Dermis microvascular lymphatic vessel endothelial cell (primary cell): ENCODE measurements around the gene C3orf70. TPM values are rescaled to one million over a fixed set of nuclear protein-coding genes. Genes with fewer than 3 reads are reported as not detected.

ENCODE experiments used
- DNase-seq, 2 donors: peaks; one replicate each; pipeline versions ENCODE4 v3.0.0 to v3.0.0-alpha.2; 2010; ENCODE audit warnings: low read depth in 2 of 2
- total RNA-seq: library from RNA; depleted of rRNA; stranded (reverse); fragments of >200 nt; gene quantifications from 2 replicates; pipeline ENCODE4 v1.2.1, GENCODE V29; 2014

The C3orf70 gene
- total RNA-seq: 3.5 and 4.2 TPM in 2 replicates

GRCh38 chr3:185152410-185153170 is at the start of gene C3orf70:
Gene C3orf70 (minus strand): TSS chr3:185153060. CDS start chr3:185152823, 237 bp downstream.
- DNase-seq: peak; percentile 17 to 55

GRCh38 chr3:185200639-185201038 is 47.8 kb upstream of the C3orf70 start:
- DNase-seq: peak in 1 of 2 donors; percentile 52

GRCh38 chr3:185199671-185200070 is 46.8 kb upstream of the C3orf70 start:
- DNase-seq: no peak

GRCh38 chr3:185199206-185199605 is 46.3 kb upstream of the C3orf70 start:
- DNase-seq: no peak

- no peak for DNase-seq
Measured at GRCh38 chr3:185197068-185197467, 44.2 kb upstream of the C3orf70 start.

- DNase-seq: no peak
Measured at GRCh38 chr3:185195652-185196051, 42.8 kb upstream of the C3orf70 start.

- no peak for DNase-seq
Measured at GRCh38 chr3:185188816-185189215, 36.0 kb upstream of the C3orf70 start.

- DNase-seq: no peak
Measured at GRCh38 chr3:185187391-185187790, 34.5 kb upstream of the C3orf70 start.

- DNase-seq: peak in 1 of 2 donors; percentile 38
Measured at GRCh38 chr3:185176750-185177359, 24.0 kb upstream of the C3orf70 start.

GRCh38 chr3:185175370-185175987 is 22.6 kb upstream of the C3orf70 start:
- no peak for DNase-seq

GRCh38 chr3:185172086-185173049 is 19.5 kb upstream of the C3orf70 start:
- DNase-seq: no peak

- no peak for DNase-seq
Measured at GRCh38 chr3:185164428-185165217, 11.8 kb upstream of the C3orf70 start.

- DNase-seq: no peak
Measured at GRCh38 chr3:185162634-185163033, 9.8 kb upstream of the C3orf70 start.

GRCh38 chr3:185161761-185162160 is 8.9 kb upstream of the C3orf70 start:
- no peak for DNase-seq

- no peak for DNase-seq
Measured at GRCh38 chr3:185157347-185157746, 4.5 kb upstream of the C3orf70 start.

GRCh38 chr3:185155678-185156077 is 2.8 kb upstream of the C3orf70 start:
- DNase-seq: no peak

- no peak for DNase-seq
Measured at GRCh38 chr3:185153861-185154629, 1.2 kb upstream of the C3orf70 start.

GRCh38 chr3:185153171-185153771 is 411 bp upstream of the C3orf70 start:
- no peak for DNase-seq

GRCh38 chr3:185151964-185152409 is 873 bp downstream of the C3orf70 start:
- no peak for DNase-seq
